ENCODE measurements around the gene DHX35. TPM values are rescaled to one million over a fixed set of nuclear protein-coding genes. Genes with fewer than 3 reads are reported as not detected.

The DHX35 gene
- total RNA-seq, 2 donors from 2014 or later = 12.2 to 16.1 TPM

- TF ChIP-seq, protein P1, sequence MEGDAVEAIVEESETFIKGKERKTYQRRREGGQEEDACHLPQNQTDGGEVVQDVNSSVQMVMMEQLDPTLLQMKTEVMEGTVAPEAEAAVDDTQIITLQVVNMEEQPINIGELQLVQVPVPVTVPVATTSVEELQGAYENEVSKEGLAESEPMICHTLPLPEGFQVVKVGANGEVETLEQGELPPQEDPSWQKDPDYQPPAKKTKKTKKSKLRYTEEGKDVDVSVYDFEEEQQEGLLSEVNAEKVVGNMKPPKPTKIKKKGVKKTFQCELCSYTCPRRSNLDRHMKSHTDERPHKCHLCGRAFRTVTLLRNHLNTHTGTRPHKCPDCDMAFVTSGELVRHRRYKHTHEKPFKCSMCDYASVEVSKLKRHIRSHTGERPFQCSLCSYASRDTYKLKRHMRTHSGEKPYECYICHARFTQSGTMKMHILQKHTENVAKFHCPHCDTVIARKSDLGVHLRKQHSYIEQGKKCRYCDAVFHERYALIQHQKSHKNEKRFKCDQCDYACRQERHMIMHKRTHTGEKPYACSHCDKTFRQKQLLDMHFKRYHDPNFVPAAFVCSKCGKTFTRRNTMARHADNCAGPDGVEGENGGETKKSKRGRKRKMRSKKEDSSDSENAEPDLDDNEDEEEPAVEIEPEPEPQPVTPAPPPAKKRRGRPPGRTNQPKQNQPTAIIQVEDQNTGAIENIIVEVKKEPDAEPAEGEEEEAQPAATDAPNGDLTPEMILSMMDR (conservative IDR thresholded peaks at IDR 0.05) = no peak
- Histone ChIP-seq H3K27me3 (ENCODE audit: control insufficient read depth, insufficient read depth, low read length, poor library complexity, severe bottlenecking) (peaks cover 14% of the 10 kb centered on the region), H3K9me3 (ENCODE audit: control insufficient read depth, low read length) (no peaks in the 10 kb centered on the region), H3K27ac (ENCODE audit: low read depth, low read length) (no peak overlapping the region), H3K36me3 (ENCODE audit: control insufficient read depth, insufficient read depth, low read length) (no peaks in the 10 kb centered on the region), H3K4me3 (ENCODE audit: low read length) (no peak overlapping the region), H3K4me1 (ENCODE audit: control insufficient read depth, insufficient read depth, low read length) (peaks cover 3% of the 10 kb centered on the region), H3K9ac (ENCODE audit: extremely low read depth, low read length, poor library complexity, severe bottlenecking) (no peak overlapping the region)
- whole genome bisulfite sequencing, 2 experiments (ENCODE audit: insufficient coverage in 1 of 2, insufficient read length in 1 of 2) = 96 to 98% methylated on average over 8 of the region's 8 CpGs
- Mint-ChIP-seq H3K9me3 (no peaks in the 10 kb centered on the region), H3K27ac (no peak overlapping the region), H3K4me3 (no peak overlapping the region), H3K4me1 (peaks cover 3% of the 10 kb centered on the region), H3K36me3 (ENCODE audit: low read depth) (no peaks in the 10 kb centered on the region), H3K27me3 (ENCODE audit: insufficient read depth) (peaks cover 30% of the 10 kb centered on the region)
- DNase-seq = no peak
Observed at GRCh38 chr20:39052676-39053075, 90.5 kb downstream of the DHX35 start.

DNA sequence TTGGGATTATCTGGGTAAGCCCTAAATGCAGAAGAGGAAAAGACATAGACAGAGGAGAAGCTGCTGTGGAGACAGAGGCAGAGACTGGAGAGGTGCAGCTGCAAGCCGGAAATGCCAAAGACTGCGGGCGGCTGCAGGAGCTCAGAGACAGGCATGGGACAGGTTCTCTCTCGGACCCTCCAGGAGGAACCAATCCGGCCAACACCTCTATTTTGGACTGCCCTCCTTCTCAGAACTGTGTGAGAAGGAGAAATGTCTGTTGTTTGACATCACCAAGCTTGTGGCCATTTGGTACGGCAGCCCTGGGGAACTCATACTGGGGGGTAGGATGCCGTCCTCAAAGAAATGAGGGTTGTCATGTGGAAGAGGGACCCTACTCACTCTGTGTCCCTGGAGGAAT, 95.0 kb downstream of the DHX35 start:
- no peak for DNase-seq
- H3K9ac ChIP-seq (ENCODE audit: extremely low read depth, low read length, poor library complexity, severe bottlenecking) = no peak overlapping the region
- TF ChIP-seq, protein P1 (conservative IDR thresholded peaks at IDR 0.05) = no peak
- peaks cover 3% of the 10 kb centered on the region for H3K4me1 ChIP-seq (ENCODE audit: control insufficient read depth, insufficient read depth, low read length)
- H3K4me1 Mint-ChIP-seq = no peaks in the 10 kb centered on the region
- peaks cover 23% of the 10 kb centered on the region for H3K27me3 Mint-ChIP-seq (ENCODE audit: insufficient read depth)
- no peak overlapping the region for H3K4me3 Mint-ChIP-seq
- WGBS, 2 experiments (ENCODE audit: insufficient coverage in 1 of 2, insufficient read length in 1 of 2) = 90 to 93% methylated on average over 4 to 7 of the region's 7 CpGs
- H3K36me3 ChIP-seq (ENCODE audit: control insufficient read depth, insufficient read depth, low read length) = no peaks in the 10 kb centered on the region
- H3K9me3 Mint-ChIP-seq = no peaks in the 10 kb centered on the region
- no peaks in the 10 kb centered on the region for H3K36me3 Mint-ChIP-seq (ENCODE audit: low read depth)
- peaks cover 11% of the 10 kb centered on the region for H3K27me3 ChIP-seq (ENCODE audit: control insufficient read depth, insufficient read depth, low read length, poor library complexity, severe bottlenecking)
- no peak overlapping the region for H3K27ac Mint-ChIP-seq
- no peak overlapping the region for H3K4me3 ChIP-seq (ENCODE audit: low read length)
- no peak overlapping the region for H3K27ac ChIP-seq (ENCODE audit: low read depth, low read length)
- no peaks in the 10 kb centered on the region for H3K9me3 ChIP-seq (ENCODE audit: control insufficient read depth, low read length)

DNA sequence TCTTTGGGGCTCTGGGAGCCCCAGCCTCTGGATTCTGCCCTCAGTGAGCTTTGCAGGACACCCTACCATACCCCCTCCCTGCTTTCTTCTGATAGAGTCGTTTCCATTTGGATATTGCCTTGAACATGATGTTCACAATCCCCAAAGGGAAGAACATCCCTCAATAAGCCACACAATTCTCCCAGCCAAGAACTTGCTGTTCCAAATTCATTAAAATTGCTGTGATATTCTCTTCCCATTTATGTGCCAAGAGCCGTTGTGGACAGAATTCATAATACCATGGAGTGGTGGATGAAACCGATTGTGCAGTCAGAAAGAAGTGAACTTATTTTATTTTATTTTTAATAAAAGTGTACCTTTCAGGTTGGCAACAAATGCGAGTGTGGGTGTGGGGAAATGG, 95.8 kb downstream of the DHX35 start:
- no peak overlapping the region for H3K27ac Mint-ChIP-seq
- no peak overlapping the region for H3K4me3 ChIP-seq (ENCODE audit: low read length)
- H3K27me3 Mint-ChIP-seq (ENCODE audit: insufficient read depth) = peaks cover 21% of the 10 kb centered on the region
- peaks cover 11% of the 10 kb centered on the region for H3K27me3 ChIP-seq (ENCODE audit: control insufficient read depth, insufficient read depth, low read length, poor library complexity, severe bottlenecking)
- no peak overlapping the region for H3K9ac ChIP-seq (ENCODE audit: extremely low read depth, low read length, poor library complexity, severe bottlenecking)
- H3K36me3 ChIP-seq (ENCODE audit: control insufficient read depth, insufficient read depth, low read length) = no peaks in the 10 kb centered on the region
- H3K4me3 Mint-ChIP-seq = no peak overlapping the region
- no peaks in the 10 kb centered on the region for H3K4me1 Mint-ChIP-seq
- H3K36me3 Mint-ChIP-seq (ENCODE audit: low read depth) = no peaks in the 10 kb centered on the region
- TF ChIP-seq, protein P1 (conservative IDR thresholded peaks at IDR 0.05) = no peak
- H3K4me1 ChIP-seq (ENCODE audit: control insufficient read depth, insufficient read depth, low read length) = no peaks in the 10 kb centered on the region
- H3K9me3 ChIP-seq (ENCODE audit: control insufficient read depth, low read length) = no peaks in the 10 kb centered on the region
- no peaks in the 10 kb centered on the region for H3K9me3 Mint-ChIP-seq
- 50 to 76% methylated on average over 3 to 4 of the region's 4 CpGs for WGBS, 2 experiments (ENCODE audit: insufficient coverage in 1 of 2, insufficient read length in 1 of 2)
- DNase-seq = no peak
- H3K27ac ChIP-seq (ENCODE audit: low read depth, low read length) = no peak overlapping the region

Data from endodermal cell (in vitro differentiated cells).